SKM-1 treated with dmso at 0.1 percent for 144 hours (cell line): Measurements from ENCODE around the gene ULBP3.

Experiments used
- DNase-seq: peaks from one replicate; lab custom pipeline; 2025; ENCODE audit not compliant: unreplicated experiment; lab: John Stamatoyannopoulos, UW

Gene ULBP3

DNA sequence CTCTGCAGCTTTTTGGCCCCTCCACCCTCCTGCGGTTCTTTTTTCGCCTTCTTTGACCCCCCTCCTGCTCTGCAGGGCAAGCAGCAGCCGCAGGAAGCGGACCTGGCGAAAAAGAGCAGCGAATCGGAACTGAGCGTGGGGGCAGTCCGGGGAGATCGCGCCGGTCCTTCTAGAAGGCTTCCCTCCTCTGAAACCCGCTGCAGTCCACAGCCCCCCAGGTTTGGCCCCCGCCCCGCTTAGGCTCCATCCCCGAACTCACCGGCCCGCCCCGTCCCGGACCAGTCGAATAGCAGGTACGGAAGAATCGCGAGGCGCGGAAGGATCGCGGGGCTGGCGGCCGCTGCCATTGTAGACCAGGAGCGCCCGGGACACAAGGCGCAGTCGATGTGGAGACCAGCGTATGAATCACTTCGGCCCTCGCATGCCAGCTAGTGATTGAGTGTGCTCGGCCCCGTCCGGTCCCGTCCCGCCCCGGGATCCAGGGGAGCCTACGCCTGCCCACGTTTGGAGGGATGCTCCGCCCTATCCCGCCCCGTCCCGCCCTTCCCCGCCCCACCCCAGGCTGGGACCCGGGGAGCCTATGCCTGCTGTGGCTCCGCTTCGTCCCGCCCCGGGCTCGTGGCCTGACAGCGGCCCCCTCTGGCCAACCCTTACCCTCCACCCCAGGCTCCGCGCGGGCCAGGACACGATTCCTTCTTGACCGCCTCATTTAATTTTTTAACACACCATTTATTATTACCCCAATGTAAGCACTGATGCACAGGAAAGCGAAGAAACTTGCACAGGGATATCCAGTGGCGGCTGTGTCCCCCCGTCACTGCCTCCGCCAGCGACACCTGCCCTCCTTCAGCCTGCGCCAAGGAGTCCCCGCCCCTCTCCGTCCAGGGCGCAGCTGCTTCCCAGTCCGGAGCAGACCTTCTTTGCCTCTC lies at the start of gene ULBP3:
Gene ULBP3, minus strand, starts transcription at position 402 of the 929 bp plus-strand sequence. Its CDS starts 55 bp downstream, at position 347.
- peak; percentile 22 for DNase-seq

DNA sequence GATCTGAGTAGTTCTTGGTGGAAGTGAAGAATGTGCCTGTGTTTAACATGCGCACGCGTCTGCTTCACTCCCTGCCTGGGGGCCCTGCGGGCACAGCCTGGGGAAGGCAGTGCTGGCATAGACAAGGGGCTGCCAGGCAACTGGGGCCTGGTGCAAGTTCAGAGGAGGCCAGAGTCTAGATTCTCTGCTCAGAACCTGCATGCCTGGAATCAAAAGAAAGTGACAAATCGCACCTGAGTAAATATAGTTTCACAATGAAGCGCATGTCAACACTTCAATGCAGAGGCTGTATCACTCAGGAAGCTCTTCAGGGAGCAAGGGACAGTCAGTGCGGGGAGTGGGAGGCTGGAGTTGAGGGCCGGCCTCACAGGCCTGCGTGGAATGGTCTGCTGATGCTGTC lies 49.7 kb upstream of the ULBP3 start:
- no peak for DNase-seq

GRCh38 chr6:150118203-150118602 lies 49.3 kb upstream of the ULBP3 start:
- no peak for DNase-seq

- no peak for DNase-seq
Measured at GRCh38 chr6:150116200-150116800, 47.4 kb upstream of the ULBP3 start.

- no peak for DNase-seq
Measured at GRCh38 chr6:150115769-150116168, 46.8 kb upstream of the ULBP3 start.

DNA sequence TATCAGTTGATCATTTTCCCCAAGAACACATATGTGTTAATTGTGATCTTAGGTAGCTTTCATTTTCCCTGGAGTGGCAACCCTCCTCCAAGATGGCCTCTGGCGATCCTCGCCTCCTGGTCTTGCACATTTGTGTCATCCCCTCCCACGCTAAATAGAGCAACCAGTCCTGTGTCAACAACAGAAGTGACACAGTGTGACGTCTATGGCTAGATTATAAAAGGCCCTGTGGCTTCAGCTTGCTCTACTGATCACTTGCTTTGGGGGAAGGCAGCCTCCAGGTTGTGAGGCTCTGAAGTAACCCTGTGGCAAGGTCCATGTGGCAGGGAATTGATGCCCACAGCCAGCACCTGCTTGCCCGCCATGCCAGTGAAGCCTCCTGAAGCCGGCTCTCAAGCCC lies 43.3 kb upstream of the ULBP3 start:
- no peak for DNase-seq

DNA sequence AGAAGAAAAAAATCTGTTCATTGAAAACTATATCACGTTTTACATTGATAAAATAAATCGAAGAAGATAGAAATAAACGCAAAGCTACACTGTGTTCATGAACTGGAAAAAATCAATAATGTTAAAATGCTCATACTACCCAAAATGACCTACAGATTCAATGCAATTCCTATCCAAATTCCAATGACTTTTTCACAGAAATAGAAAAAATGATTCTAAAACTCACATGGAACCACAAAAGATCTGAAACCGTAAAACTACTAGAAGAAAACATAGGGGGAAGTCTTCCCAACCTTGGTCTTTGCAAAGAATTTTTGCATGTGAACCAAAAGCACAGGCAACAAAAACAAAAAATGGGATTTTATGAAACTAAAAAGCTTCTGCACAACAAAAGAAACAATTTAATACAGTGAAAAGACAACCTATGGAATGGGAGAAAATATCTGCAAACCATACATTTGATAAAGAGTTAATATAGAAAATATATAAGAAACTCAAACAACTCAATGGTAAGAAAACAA lies 33.9 kb upstream of the ULBP3 start:
- no peak for DNase-seq

DNA sequence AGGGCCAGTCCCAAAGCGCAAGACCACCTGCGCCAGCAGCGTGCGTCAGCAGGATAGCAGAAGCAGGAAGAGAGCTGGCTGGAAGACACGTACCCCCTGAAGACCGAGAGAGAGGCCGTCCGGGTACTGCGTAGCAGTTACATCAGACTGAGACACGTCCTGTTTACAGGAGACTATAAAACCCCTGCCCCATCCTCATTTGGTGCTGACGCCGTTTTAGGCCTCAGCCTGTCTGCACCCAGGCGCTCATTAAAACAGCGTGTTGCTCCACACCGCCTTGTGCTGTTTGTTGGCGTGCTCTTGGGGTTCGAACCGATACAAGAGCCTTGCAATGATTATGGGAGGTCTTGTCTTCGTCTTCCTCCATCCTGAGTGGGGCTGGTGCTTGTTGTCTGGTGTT lies 31.8 kb upstream of the ULBP3 start:
- DNase-seq, result no peak

GRCh38 chr6:150099953-150100352 lies 31.0 kb upstream of the ULBP3 start:
- DNase-seq, result no peak

GRCh38 chr6:150099546-150099945 lies 30.6 kb upstream of the ULBP3 start:
- no peak for DNase-seq

- no peak for DNase-seq
Measured at GRCh38 chr6:150098155-150098554, 29.2 kb upstream of the ULBP3 start.

GRCh38 chr6:150093397-150093796 lies 24.5 kb upstream of the ULBP3 start:
- DNase-seq, result no peak

- no peak for DNase-seq
Measured at GRCh38 chr6:150091476-150091875, 22.6 kb upstream of the ULBP3 start.

GRCh38 chr6:150090328-150090727 lies 21.4 kb upstream of the ULBP3 start:
- no peak for DNase-seq

DNA sequence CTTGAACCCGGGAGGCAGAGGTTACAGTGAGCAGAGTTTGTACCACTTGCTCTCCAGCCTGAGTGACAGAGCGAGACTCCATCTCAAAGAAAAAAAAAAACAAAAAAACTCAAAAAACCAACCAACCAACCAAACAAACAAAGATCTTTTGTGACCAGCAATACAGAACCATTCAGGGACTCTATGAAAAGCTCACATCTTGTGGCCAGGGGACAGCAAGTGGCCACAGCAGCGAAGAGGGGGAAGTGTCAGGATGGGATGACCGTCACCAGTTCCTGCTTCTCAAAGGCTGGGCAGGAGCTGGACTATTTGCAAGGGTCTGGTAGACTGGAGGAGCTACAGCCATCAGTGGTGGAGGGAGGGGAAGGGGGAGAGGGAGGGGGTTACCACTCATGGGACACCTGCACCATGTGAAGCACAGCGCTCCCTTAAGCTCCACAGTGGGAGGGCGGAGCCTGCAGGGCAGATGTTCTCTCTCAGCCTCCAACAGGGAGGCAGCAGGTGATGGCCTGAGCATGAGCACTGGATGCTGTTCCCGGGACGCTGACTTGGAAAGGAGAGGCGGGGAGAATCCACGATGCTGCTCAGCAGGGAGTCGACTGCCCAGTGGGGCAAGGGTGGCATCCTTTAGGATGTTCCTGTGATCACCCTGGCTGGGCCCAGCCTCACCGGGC lies 19.7 kb upstream of the ULBP3 start:
- DNase-seq, result no peak

- DNase-seq, result no peak
Measured at GRCh38 chr6:150087336-150087735, 18.4 kb upstream of the ULBP3 start.

DNA sequence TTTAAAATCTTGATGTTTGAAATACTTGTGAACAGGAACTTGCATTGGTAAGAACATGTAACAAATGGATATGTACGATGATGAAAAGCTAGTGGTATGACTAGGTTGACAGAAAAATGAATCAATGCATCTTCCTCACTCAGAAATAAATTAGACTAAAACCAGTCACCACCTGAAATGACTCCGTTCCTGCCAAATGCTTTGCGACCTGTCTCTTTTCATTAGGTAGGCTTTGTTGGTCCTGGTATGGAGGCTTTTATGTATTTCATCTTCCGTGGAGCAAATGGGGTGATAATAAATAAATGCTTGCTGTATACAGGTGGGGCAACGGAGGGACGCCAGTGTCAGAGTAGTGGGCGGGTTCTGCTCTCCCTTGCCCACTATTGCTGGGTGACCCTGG lies 17.1 kb upstream of the ULBP3 start:
- DNase-seq, result no peak

DNA sequence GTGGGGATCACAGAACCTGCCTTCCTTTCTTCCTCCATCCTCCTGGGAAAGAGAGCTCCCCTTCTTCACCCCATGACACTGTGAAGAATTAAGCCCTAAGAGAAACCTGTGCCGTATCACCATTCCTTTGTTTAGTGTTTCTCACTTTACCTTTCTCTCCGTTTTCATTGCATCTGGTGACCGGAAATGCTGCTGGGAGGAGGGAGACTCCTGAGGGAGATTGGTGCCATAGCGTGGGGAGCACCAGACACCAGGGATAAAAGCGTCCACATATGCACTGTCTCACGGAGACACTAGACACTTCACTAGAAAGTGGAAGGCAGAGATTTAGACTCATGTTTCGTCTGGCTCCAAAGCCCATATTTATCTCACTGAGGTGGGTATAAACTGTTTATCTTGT lies 15.5 kb upstream of the ULBP3 start:
- no peak for DNase-seq

GRCh38 chr6:150083839-150084238 lies 14.9 kb upstream of the ULBP3 start:
- no peak for DNase-seq

- DNase-seq, result no peak
Measured at GRCh38 chr6:150081702-150082101, 12.8 kb upstream of the ULBP3 start.

DNA sequence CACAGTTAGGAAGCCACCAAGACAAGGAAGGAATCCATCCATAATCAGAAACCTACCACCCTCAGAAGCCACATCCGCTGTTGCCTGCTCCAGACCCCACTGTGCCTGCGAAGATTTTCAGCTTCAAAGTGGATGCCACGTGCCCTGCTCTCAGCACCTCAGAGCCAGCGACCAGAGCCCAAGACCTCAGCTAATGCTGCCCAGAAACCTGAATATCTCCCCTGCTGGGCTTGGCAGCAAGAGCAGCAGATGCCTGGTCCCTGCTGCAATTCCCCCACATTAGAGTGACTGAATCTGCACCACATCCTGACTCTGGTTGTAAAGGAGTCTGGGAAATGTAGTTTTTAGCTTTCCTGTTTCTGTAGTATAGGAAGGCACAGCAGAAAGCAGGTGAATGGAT lies 10.7 kb upstream of the ULBP3 start:
- DNase-seq, result no peak

DNA sequence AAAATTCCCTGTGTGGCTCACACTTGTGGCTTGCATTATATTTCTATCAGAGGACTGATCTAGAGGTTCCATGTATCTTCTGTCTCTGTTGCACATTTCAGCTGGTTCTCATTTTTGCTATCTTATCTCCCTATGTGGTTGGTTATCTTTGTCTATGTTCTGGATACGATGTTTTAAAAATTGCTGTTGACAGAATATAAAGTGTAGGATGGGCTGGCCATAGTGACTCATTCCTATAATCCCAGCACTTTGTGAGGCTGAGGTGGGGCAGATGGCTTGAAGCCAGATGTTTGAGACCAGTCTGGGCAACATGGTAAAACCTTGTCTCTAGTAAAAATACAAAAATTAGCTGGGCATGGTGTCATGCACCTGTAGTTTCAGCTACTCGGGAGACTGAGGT lies 9.9 kb upstream of the ULBP3 start:
- DNase-seq, result no peak
